GM12878 (cell line): ENCODE results near the gene TOMM20.

Source experiments
- CEBPB ChIP-seq, 2 experiments: fragments of 150-350 bp in 1 of 2; IDR thresholded peaks; 2 replicates each; pipeline ENCODE4 v1.6.1; 2012 to 2014; ENCODE audit warnings: low read depth in 2 of 2, low read length in 2 of 2, borderline replicate concordance in 1 of 2, inconsistent platforms in 1 of 2
- CREB1 ChIP-seq: IDR thresholded peaks from 2 replicates; pipeline ENCODE4 v1.6.1; 2012; ENCODE audit warnings: low read depth, mild to moderate bottlenecking, inconsistent platforms
- CTCF ChIP-seq, 3 experiments: IDR thresholded peaks in 2 of 3; conservative IDR thresholded peaks in 1 of 3; 2 replicates each; pipeline ENCODE4 v1.5.1; 2011; ENCODE audit warnings: low read depth in 3 of 3, low read length in 3 of 3, mild to moderate bottlenecking in 3 of 3, control low read depth in 2 of 3, moderate library complexity in 2 of 3, inconsistent platforms in 1 of 3, mixed read lengths in 1 of 3; ENCODE audit not compliant: control insufficient read depth in 2 of 3, insufficient read depth in 1 of 3; ENCODE audit errors: extremely low read depth in 1 of 3
- EGR1 ChIP-seq, 2 experiments: IDR thresholded peaks; 1 replicate in 1 of 2; 2 replicates in 1 of 2; pipeline ENCODE4 v1.6.1; 2011 to 2012; ENCODE audit warnings: low read depth in 2 of 2, low read length in 2 of 2, borderline replicate concordance in 1 of 2, mild to moderate bottlenecking in 1 of 2, moderate library complexity in 1 of 2
- MXI1 ChIP-seq: fragments of 150-350 bp; IDR thresholded peaks from 2 replicates; pipeline ENCODE4 v1.6.1; 2011; ENCODE audit warnings: low read depth, mild to moderate bottlenecking, inconsistent platforms, low read length, improper control_type of control experiment
- USF2 ChIP-seq: IDR thresholded peaks from 2 replicates; pipeline ENCODE4 v1.6.1; 2011; ENCODE audit warnings: low read depth, low read length, improper control_type of control experiment, borderline replicate concordance

- TF ChIP-seq CEBPB (IDR thresholded peaks at IDR 0.05; ENCODE audit: borderline replicate concordance in 1 of 2, low read depth in 2 of 2, low read length in 2 of 2) (no peak), MXI1 (no peak), CREB1 (no peak), EGR1 (IDR thresholded peaks at IDR 0.05; ENCODE audit: borderline replicate concordance in 1 of 2, low read depth in 2 of 2, low read length in 2 of 2) (no peak), CTCF (IDR thresholded peaks at IDR 0.05 in 2 of 3, conservative IDR thresholded peaks at IDR 0.05 in 1 of 3; ENCODE audit: control insufficient read depth in 2 of 3, extremely low read depth in 1 of 3, insufficient read depth in 1 of 3, low read depth in 3 of 3, low read length in 3 of 3) (no peak), USF2 (no peak)
Observed at GRCh38 chr1:235102259-235102582, 26.4 kb downstream of the TOMM20 start.
